Stimulated activated CD8-positive, alpha-beta memory T cell treated with anti-CD3 and anti-CD28 coated beads, Interleukin-15, amount 100 ng/mL, for 1 hour (primary cell): ENCODE data around the gene UNC13D.
"Not testable (repeated sequence)": the region's sequence is repeated elsewhere in the genome, so short reads cannot be mapped to it uniquely, and the experiment has no call there.

Experiments used
- DNase-seq: peaks from one replicate; pipeline ENCODE4 v3.0.0-alpha.2; 2020; ENCODE audit warnings: low read depth

Gene UNC13D

GRCh38 chr17:75843577-75844529 is at the start of gene UNC13D:
Gene UNC13D, minus strand, starts transcription at chr17:75844404. Its CDS starts 67 bp downstream, at chr17:75844337.
- DNase-seq = no peak

DNA sequence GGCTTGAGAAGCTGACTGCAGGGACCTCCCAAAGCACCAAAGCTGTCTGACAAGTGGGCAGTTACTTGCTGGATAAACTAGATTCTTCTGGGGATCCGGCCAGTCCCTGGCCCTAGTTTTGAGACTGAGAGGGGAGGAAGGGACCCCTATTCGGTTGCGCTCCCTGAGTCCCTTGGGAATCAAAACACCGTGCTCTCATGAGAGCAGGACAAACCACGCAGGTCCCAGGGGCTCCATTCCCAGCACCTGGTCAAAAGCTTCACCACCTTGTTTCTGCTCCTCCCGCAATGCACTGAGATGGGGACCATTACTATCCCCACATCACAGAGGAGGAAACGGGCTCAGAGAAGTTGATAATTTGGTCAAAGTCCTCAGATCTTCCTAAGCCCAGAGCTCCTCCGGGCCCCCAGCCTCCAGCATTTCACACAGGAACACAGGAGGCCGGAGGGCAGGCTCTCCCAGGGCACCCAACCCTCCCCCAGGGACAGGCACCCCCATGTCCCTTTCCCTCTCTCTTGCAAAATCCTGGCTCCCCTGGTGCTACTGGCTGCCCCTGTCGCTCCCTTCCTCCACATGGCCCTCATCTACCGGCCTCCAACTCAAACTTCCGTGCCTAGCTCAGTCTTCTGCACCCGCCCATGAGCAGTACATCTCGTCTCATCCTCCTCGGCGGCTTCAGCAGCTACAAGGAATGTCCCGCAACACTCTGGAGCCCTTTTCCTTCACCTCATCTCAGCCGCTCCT is 49.3 kb upstream of the UNC13D start:
- no peak for DNase-seq

GRCh38 chr17:75892556-75893224 is 48.5 kb upstream of the UNC13D start:
- DNase-seq = no peak

DNA sequence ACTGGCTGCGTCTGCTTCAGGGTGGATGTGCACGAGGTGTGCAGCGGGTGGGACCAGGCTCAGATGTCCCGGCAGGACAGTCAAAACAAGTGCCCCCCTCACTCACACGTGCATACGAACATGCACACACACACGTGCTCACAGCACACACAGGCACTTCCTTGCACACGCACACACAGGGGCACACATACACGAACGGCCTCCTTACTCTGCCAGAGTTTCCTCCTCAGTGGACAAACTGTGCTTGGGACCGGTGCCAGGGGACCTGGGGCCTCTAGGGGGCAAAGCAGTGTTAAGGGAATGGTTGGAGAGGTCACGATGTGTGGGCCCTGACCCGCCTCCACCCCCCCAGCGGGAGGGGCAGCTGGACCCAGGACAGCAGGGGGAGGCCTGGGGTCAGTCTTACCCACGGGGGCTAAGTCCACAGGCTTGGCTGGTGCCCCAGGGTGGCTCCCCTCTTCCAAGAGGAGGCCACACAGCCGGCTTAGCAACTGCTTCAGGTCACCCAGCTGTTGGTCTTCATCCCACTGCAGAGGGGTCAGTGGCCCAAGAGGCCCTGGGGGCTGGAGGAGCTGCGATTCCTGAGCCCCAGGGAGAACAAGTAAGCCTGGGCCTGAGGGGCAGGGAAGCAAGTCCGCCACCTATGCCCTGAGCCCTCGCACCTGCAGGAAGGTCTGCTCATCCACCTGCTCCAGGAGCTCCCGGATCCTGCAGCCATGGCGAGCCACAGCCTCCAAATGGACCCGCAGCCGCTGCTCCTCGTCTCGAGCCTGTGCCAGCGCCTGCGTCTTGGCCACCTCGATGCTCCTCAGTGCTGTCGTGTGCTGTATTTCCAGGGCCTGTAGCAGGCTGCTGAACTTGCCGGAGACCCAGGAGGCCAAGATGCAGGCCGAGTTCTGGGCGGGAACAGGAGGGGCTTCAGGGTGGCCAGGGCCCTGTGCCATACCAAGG is 47.7 kb upstream of the UNC13D start:
- no peak for DNase-seq

GRCh38 chr17:75891022-75891604 is 46.9 kb upstream of the UNC13D start:
- no peak for DNase-seq

DNA sequence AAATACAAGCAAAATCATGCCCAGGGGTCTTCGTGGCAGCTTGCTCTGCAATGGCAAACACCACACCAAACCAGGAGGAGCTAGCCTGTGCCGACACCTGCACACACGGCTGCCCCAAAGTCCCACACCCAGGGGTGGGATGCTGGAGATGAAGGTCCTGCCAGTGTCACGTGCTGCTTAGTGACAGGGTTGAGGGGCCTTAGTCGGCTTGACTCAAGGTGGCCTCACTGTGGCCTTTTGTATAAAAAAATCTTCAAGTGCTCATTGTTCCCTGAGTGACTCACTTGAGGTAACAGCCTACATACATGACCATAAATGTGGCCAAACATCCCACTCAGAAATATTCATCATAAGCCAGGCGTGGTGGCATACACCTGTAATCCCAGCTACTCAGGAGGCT is 45.2 kb upstream of the UNC13D start:
- DNase-seq = no peak

DNA sequence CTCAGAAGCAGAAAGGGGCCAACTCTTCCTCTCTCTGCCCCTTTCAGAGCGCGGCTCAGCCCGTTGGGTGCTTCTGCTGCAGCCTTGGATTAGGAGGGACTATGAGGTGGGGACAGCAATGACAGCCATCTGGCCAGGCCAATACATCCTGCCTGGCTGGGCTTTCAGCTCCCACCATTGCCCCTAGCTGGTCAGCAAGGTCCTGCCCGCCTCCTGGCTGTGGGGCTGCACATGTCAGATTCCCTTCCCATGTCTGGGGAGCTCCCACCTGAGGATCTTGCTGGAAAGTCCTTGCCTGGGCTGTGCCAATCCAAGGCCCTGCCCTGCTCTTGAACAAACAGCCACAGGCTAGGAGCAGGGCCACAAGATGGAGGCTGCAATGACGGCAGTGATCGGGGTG is 44.3 kb upstream of the UNC13D start:
- no peak for DNase-seq

DNA sequence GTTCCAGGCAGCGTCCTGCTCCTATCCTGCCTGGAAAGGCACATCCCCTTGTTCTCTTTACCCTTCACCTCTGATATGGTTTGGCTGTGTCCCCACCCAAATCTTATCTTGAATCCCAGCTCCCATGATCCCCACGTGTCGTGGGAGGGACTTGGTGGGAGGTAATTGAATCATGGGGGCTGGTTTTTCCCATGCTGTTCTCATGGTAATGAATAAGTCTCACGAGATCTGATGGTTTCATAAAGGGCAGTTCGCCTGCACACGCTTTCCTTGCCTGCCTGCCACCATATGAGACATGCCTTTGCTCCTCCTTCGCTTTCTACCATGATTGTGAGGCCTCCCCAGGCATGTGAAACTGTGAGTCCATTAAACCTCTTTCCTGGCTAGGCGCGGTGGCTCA is 41.7 kb upstream of the UNC13D start:
- DNase-seq = not testable (repeated sequence)

DNA sequence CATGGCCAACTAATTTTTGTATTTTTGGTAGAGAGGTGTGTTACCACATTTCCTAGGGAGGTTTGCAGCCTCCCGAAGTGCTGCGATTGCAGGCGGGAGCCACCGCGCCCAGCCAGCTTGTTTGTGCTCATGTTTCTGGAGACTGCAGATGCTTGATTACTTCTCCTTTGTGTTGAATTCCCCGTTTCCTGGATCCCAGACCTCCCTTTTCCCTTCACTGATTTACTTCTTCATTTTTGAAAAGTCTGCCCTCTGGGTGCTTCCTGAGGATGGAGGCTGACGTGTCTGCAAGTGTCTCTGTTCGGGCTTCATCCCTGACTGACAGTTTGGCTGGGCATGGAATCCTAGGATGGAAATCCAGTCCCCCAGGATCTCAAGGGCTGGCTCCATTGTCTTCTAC is 41.2 kb upstream of the UNC13D start:
- DNase-seq = no peak

DNA sequence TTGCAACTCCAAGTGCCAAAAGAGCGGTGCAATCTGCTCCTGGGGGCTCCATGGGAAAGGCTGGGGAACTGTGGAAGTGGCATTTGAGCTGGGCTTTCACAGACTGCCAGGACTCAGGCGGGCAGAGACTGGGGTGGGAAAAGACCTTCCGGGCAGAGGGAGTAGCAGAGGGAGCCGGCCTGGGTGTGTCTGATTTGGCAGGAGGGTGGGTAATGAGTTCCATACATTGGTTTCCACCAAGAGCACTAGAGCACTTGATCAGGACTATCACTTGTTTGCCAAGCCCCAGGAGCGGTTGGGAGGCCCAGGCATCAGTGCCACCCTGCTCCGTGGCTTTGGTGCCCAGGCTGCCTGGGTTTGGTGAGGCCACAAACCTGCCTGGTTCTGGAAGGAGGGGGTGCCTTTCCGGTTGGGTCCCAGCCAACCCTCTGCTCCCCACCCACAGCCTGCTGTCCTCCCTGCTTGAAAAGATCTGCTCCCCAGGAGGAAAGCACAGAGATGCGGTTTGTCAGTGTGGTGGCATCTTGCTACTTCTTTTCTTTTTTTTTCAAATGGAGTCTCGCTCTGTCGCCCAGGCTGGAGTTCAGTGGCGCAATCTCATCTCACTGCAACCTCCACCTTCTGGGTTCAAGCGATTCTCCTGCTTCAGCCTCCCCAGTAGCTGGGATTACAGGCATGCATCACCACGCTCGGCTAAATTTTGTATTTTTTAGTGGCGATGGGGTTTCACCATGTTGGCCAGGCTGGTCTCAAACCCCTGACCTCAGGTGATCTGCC is 37.7 kb upstream of the UNC13D start:
- no peak for DNase-seq

GRCh38 chr17:75880266-75880665 is 36.1 kb upstream of the UNC13D start:
- DNase-seq = no peak

DNA sequence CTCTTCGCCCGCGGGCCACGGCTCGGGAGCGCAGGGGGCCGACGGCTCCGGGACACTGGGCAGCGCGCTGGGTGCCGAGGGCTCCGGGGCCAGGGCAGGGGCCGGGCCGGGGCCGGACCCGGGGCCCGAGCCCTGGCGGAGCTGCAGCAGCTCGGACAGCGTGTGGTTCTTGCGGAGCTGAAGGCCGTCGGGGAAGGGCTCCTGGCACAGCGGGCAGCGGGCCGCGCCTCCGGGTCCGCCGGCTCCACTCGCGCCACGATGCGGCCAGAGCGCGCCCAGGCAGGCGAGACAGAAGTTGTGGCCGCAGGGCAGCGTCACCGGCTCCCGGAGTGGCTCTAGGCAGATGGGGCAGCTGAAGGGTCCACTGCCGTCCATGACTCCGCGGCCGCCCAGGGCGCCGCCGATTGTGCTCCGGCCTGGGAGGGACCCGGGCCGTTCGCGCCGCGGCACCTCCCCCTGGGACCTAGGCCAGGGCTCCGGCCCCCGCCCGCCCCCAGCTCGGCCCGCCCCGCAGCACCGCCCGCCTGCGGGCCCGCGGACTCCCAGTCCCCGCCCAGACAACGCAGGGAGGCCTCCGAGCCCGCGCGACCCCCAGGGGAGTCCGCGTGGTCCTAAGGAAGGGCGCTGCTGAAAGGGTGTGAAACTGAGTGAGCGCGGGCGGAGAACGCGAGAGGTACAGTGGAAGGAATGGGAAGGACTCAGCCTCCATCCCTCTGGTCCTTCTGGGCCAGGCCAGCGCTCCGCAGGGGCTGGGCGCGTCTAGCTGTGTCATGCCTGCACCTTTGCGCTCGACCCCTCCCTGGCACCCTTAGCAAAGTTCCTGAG is 34.2 kb upstream of the UNC13D start, which contains the start of gene TRIM47:
Gene TRIM47, minus strand, starts transcription at position 408 of the 825 bp plus-strand sequence. Its CDS starts 33 bp downstream, at position 375.
- no peak for DNase-seq

DNA sequence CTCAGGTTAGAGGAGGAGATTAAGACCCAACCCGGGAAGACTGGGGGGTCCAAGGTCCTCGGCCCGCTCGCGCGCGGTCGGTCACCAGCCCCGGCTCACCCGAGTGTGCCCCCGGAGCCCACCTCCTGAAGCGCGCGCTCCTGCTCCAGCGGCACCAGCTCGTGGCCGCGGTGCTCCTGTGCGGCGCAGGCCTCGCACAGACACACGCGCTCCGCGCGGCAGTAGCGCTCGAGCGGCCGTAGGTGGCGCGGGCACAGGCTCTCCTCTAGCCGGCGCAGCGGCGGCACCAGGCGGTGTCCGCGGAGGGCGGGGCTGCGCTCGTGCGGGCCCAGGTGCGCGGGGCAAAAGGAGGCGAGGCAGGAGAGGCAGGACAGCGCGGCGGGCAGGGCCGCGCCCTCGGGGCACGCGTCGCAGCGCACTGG is 33.6 kb upstream of the UNC13D start:
- peak; percentile 46 for DNase-seq

DNA sequence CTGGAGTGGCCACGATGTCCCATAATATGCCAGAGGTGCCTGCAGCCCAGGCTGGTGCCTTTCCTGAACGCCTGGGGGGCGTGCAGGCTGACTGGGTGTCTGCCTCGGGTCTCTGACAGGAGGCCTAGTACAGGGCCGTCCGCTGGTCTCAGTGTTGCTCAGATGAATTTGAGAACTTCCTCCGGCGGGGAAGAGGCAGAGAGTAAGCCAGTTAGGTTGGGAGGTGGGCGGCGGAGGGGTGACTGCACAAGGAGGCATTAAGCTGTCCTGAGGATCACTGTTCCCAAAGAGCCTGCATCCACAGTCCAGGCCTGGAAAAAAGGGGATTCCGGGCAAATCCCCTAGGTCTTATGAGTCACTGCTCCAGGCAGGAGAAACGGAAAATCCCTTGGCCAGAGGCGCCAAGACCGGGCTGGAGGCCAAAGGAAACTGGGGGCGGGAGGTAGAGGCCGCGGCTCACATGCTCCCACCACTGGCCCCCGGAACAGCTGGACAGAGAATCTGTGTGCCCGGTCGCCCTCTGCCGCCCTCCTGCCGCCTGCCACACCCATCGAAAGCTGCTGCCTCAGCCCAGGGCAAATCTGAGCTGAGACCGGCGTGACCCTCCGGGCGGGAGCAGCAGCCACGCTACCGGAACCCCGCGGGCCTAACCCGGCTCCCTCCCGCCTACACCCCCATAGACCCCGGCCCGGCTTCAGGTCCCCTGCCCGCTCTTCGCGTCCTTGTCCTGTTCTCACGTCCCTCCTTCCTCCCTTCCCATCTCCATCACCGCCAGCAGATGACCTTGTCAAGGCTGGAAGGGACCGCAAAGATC is 32.9 kb upstream of the UNC13D start:
- no peak for DNase-seq

- peak; percentile 51 for DNase-seq
These were observed 32.2 kb upstream of the UNC13D start for GRCh38 chr17:75876190-75876937.

DNA sequence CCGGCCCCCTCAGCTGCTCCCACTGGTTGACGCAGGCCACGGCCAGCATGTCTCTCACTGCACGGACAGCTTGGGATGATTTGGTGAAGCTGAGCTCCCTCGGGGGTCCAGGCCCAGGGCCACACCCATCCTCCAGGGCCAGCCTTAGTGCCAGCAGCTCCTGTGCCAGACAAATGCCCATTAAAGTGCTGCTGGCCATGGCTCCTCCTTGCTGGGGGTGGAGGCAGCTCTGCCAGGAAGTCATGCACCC is 31.7 kb upstream of the UNC13D start:
- no peak for DNase-seq

GRCh38 chr17:75875182-75875939 is 31.2 kb upstream of the UNC13D start:
- DNase-seq = no peak
